KMS-11 (cell line): ENCODE measurements around the gene NEDD4L.

ENCODE experiments used
- H2AFZ ChIP-seq: fragments of 200-600 bp; sonication (generic); 2 replicates; pipeline ENCODE4 v1.6.1; 2016; ENCODE audit warnings: antibody characterized with exemption, mixed run types, low read depth
- H3K27ac ChIP-seq: fragments of 200-600 bp; sonication (generic); 2 replicates; pipeline ENCODE4 v1.6.1; 2016; ENCODE audit warnings: mild to moderate bottlenecking, mixed run types
- H3K27me3 ChIP-seq: fragments of 200-600 bp; sonication (generic); 2 replicates; pipeline ENCODE4 v1.6.1; 2017; ENCODE audit warnings: mild to moderate bottlenecking, low read depth, mixed run types, moderate library complexity; ENCODE audit not compliant: insufficient read depth
- H3K36me3 ChIP-seq: fragments of 200-600 bp; sonication (generic); 2 replicates; pipeline ENCODE4 v1.6.1; 2017; ENCODE audit warnings: mild to moderate bottlenecking, mixed run types; ENCODE audit not compliant: insufficient read depth
- H3K4me1 ChIP-seq: fragments of 200-600 bp; sonication (generic); 2 replicates; pipeline ENCODE4 v1.6.1; 2016; ENCODE audit warnings: mild to moderate bottlenecking, low read depth, mixed run types; ENCODE audit not compliant: poor library complexity, severe bottlenecking
- H3K4me2 ChIP-seq: fragments of 200-600 bp; sonication (generic); 2 replicates; pipeline ENCODE4 v1.7.0; 2016; ENCODE audit warnings: mild to moderate bottlenecking, mixed run types
- H3K4me3 ChIP-seq: fragments of 200-600 bp; sonication (generic); IDR thresholded peaks from 2 replicates; pipeline ENCODE4 v1.6.1; 2017; ENCODE audit warnings: low read depth, low read length, mixed read lengths; ENCODE audit not compliant: insufficient read depth
- H3K79me2 ChIP-seq: fragments of 200-600 bp; sonication (generic); 2 replicates; pipeline ENCODE4 v1.6.1; 2016; ENCODE audit warnings: low read depth, mixed run types; ENCODE audit not compliant: insufficient read depth
- H3K9ac ChIP-seq: fragments of 200-600 bp; sonication (generic); 2 replicates; pipeline ENCODE4 v1.6.1; 2016; ENCODE audit warnings: mild to moderate bottlenecking, mixed run types
- H4K20me1 ChIP-seq: fragments of 200-600 bp; sonication (generic); 2 replicates; pipeline ENCODE4 v1.6.1; 2016; ENCODE audit warnings: mild to moderate bottlenecking, mixed run types; ENCODE audit not compliant: insufficient read depth
- TF ChIP-seq, protein P1 (sequence below): fragments of 200-600 bp; sonication (generic); conservative IDR thresholded peaks from 2 replicates; pipeline ENCODE4 v1.6.1; 2017; ENCODE audit warnings: low read depth, mild to moderate bottlenecking, antibody characterized with exemption, low read length, moderate library complexity, mixed read lengths

Gene NEDD4L

DNA sequence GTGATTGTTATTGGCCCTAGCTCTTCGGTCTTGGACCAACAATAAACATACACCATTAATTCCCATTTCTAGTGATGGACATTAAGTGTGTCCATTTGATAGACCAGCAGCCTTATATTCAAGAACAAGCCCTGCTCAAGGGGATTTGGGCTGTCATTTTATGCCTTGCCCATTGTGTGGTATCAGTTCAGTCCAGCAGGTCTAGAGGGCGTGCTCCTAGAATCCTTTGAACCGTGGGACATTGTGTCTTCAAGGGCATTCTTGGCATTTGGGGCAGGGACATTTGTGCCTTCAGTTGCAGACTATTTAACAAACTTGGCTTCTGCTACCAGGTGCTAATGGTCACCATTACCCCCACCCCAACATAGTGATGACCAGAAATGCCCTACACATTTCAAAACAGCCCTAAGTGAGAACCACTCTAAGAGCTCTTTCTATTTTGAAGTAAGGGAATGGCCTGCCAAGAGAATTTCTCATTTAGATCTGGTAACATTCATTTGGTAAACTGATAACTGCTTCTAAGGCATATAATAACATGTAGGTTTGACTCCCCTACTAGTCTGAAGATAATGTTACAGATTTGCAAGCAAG, 300.1 kb downstream of the NEDD4L start:
- H3K36me3 ChIP-seq = no peaks in the 10 kb centered on the region
- H3K79me2 ChIP-seq = no peaks in the 10 kb centered on the region
- TF ChIP-seq, protein P1, sequence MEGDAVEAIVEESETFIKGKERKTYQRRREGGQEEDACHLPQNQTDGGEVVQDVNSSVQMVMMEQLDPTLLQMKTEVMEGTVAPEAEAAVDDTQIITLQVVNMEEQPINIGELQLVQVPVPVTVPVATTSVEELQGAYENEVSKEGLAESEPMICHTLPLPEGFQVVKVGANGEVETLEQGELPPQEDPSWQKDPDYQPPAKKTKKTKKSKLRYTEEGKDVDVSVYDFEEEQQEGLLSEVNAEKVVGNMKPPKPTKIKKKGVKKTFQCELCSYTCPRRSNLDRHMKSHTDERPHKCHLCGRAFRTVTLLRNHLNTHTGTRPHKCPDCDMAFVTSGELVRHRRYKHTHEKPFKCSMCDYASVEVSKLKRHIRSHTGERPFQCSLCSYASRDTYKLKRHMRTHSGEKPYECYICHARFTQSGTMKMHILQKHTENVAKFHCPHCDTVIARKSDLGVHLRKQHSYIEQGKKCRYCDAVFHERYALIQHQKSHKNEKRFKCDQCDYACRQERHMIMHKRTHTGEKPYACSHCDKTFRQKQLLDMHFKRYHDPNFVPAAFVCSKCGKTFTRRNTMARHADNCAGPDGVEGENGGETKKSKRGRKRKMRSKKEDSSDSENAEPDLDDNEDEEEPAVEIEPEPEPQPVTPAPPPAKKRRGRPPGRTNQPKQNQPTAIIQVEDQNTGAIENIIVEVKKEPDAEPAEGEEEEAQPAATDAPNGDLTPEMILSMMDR = no peak
- H2AFZ ChIP-seq = no peak overlapping the region
- no peaks in the 10 kb centered on the region for H4K20me1 ChIP-seq
- H3K9ac ChIP-seq = no peak overlapping the region
- H3K4me3 ChIP-seq = no peak overlapping the region
- no peak overlapping the region for H3K4me2 ChIP-seq
- H3K27me3 ChIP-seq = no peaks in the 10 kb centered on the region
- H3K27ac ChIP-seq = no peak overlapping the region
- peaks cover under 1% of the 10 kb centered on the region for H3K4me1 ChIP-seq

DNA sequence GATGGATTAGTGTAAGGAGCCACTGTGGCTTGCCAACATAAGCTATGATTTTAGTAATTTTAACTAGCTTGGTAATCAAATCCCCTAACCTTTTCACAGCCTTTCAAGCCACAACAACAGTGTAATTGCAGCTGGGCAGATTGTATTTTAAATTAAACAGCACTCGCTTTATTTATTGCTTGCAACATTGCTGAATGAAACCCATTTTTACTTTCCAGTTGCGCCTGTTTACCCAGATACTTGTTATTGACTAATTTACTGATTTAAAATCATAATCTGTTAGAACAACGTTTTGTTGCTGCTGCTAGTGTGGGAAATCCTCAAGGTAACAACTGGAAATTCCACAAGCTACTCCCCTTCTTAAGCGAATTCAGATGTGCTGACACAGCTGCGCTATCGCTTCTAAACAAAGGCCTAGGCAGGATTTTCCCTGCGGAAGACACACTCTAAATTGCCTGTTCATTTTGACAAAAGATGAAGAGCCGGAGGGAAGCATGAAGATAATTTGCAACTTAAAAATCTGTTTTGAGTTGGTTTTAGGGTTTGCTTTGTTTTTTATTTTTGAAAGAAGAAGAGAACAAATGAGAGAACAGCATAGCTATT, 300.9 kb downstream of the NEDD4L start:
- no peaks in the 10 kb centered on the region for H4K20me1 ChIP-seq
- H3K4me1 ChIP-seq = peaks cover 8% of the 10 kb centered on the region
- no peak overlapping the region for H3K27ac ChIP-seq
- H3K9ac ChIP-seq = no peak overlapping the region
- H3K4me3 ChIP-seq = no peak overlapping the region
- no peak overlapping the region for H3K4me2 ChIP-seq
- H3K27me3 ChIP-seq = no peaks in the 10 kb centered on the region
- TF ChIP-seq, protein P1 = no peak
- no peaks in the 10 kb centered on the region for H3K36me3 ChIP-seq
- H3K79me2 ChIP-seq = no peaks in the 10 kb centered on the region
- H2AFZ ChIP-seq = no peak overlapping the region

DNA sequence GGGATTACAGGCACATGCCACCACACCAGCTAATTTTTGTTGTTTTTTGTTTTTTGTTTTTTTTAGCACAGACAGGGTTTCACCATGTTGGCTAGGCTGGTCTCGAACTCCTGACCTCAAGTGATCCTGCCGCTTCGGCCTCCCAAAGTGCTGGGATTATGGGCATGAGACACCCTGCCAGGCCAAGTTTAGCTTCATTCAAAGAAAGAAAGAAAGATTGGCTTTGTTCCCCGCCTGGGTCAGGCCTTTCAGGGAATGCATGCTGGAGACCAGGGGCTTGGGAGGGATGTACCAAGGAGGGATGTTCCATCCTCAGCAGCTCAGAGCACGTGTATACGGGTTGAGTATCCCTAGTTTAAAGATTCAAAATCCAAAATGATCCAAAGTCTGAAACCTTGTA, 301.8 kb downstream of the NEDD4L start:
- H3K4me1 ChIP-seq = peaks cover 15% of the 10 kb centered on the region
- TF ChIP-seq, protein P1 = no peak
- H3K27ac ChIP-seq = no peak overlapping the region
- no peaks in the 10 kb centered on the region for H3K27me3 ChIP-seq
- H4K20me1 ChIP-seq = no peaks in the 10 kb centered on the region
- no peak overlapping the region for H3K9ac ChIP-seq
- no peak overlapping the region for H3K4me3 ChIP-seq
- no peaks in the 10 kb centered on the region for H3K79me2 ChIP-seq
- H2AFZ ChIP-seq = no peak overlapping the region
- H3K36me3 ChIP-seq = no peaks in the 10 kb centered on the region
- H3K4me2 ChIP-seq = no peak overlapping the region

DNA sequence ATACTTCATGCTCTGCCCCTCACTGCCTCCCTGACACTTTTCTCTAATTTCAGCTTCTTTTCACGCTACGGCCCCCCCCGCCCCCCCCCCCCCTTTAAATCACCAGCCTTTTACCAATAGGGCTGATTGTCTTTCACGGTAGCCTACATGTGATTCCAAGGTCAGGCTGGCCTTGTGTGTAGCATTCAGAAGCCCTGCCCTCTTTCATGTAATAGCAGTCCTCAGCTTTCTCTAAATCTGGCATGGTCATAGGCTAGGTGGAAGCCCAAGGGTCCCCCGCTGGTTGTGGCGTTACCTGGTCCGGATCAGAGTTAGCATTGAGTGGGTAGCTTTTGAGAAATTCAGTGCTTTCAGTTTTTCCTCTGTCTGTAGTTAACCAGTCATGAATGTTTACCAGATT, 303.1 kb downstream of the NEDD4L start:
- Histone ChIP-seq H3K4me3 (no peak overlapping the region), H3K4me1 (peaks cover 28% of the 10 kb centered on the region), H3K4me2 (no peak overlapping the region), H3K36me3 (no peaks in the 10 kb centered on the region), H3K27ac (no peak overlapping the region), H2AFZ (no peak overlapping the region), H4K20me1 (peaks cover 3% of the 10 kb centered on the region; the same call in 1 of the 2 replicates), H3K27me3 (no peaks in the 10 kb centered on the region), H3K79me2 (no peaks in the 10 kb centered on the region), H3K9ac (no peak overlapping the region)
- TF ChIP-seq, protein P1 = no peak
